Body of pancreas (tissue), 4 donors: ENCODE data around the gene CRB3. TPM values are rescaled to one million over a fixed set of nuclear protein-coding genes. Genes with fewer than 3 reads are reported as not detected.

Experiments
- ATAC-seq: fragments of 150-250 bp; one replicate; pipeline ENCODE4 v1.9.1; 2016
- DNase-seq, 4 donors: peaks; one replicate each; pipeline ENCODE4 v3.0.0-alpha.2; 2019
- H3K27ac ChIP-seq, 4 donors: fragments of 200-600 bp; sonication (generic); 1 replicate in 3 of 4; 2 replicates in 1 of 4; pipeline versions ENCODE4 v1.5.1 to v1.6.1; 2016 to 2019; ENCODE audit warnings: mild to moderate bottlenecking in 1 of 4, mixed read lengths in 1 of 4, moderate library complexity in 1 of 4
- H3K27me3 ChIP-seq, 2 donors: fragments of 200-600 bp; sonication (generic); one replicate each; pipeline ENCODE4 v1.6.0; 2016; ENCODE audit warnings: mild to moderate bottlenecking in 1 of 2
- H3K36me3 ChIP-seq, 2 donors: fragments of 200-600 bp; sonication (generic); replicated peaks in 1 of 2; 2 replicates each; pipeline ENCODE4 v1.5.1; 2016; ENCODE audit warnings: low read depth in 2 of 2; ENCODE audit not compliant: insufficient read depth in 1 of 2
- H3K4me1 ChIP-seq: fragments of 200-600 bp; sonication (generic); one replicate; pipeline ENCODE4 v1.6.0; 2016
- H3K4me3 ChIP-seq, 2 donors: fragments of 200-600 bp; sonication (generic); 1 replicate in 1 of 2; 2 replicates in 1 of 2; pipeline ENCODE4 v1.5.1; 2016 to 2019
- H3K9me3 ChIP-seq, 3 donors: fragments of 200-600 bp; sonication (generic); 1 replicate in 2 of 3; 2 replicates in 1 of 3; pipeline ENCODE4 v1.5.1; 2016
- CTCF ChIP-seq, 7 experiments: fragments of 450-650 bp in 4 of 7; fragments of 200-600 bp in 3 of 7; sonication (generic) in 3 of 7; IDR thresholded peaks; one replicate each; pipeline ENCODE4 v1.5.1; 2016 to 2019; ENCODE audit warnings: antibody characterized with exemption in 7 of 7
- POLR2A ChIP-seq, 3 donors: fragments of 450-650 bp; IDR thresholded peaks; one replicate each; pipeline ENCODE4 v1.6.1; 2016; ENCODE audit warnings: antibody characterized with exemption in 3 of 3, mild to moderate bottlenecking in 2 of 3
- WGBS, 2 donors: methylation state at CpG; one replicate each; pipeline ENCODE4 v1.1.5; 2017; 5-methylcytosine and 5-hydroxymethylcytosine counted together
- intact Hi-C: fragments of 100-400 bp; cut with DNase I; formaldehyde crosslinking; loops from one replicate; pipeline ENCODE4 v1.15.1; 2023
- total RNA-seq, 2 donors: library from RNA; depleted of rRNA; stranded (reverse); fragments of >200 nt; gene quantifications; one replicate each; pipeline ENCODE4 v1.1.0, GENCODE V29; 2016

The CRB3 gene
- total RNA-seq, 2 donors from 2014 or later, result 35.8 to 37.6 TPM

GRCh38 chr19:6455924-6456323 lies 8.1 kb upstream of the CRB3 start:
- Histone ChIP-seq H3K36me3 (peaks cover 0 to 7% of the 10 kb centered on the region in 2 donors), H3K27ac (no peak overlapping the region), H3K27me3 (no peaks in the 10 kb centered on the region), H3K9me3 (no peaks in the 10 kb centered on the region), H3K4me3 (no peak overlapping the region), H3K4me1 (peaks cover 12% of the 10 kb centered on the region)
- DNase-seq (no peak), ATAC-seq (no peak)
- TF ChIP-seq CTCF (IDR thresholded peaks at IDR 0.05), result no peak
- no peak for TF ChIP-seq POLR2A (IDR thresholded peaks at IDR 0.05)
- intact Hi-C loops, result no loop called here
- 95 to 98% methylated on average over 14 to 15 of the region's 15 CpGs for WGBS, 2 donors

- H3K9me3 ChIP-seq, result no peaks in the 10 kb centered on the region
- WGBS, 2 donors, result 89 to 91% methylated on average over 17 of the region's 17 CpGs
- H3K4me1 ChIP-seq, result peaks cover 12% of the 10 kb centered on the region
- intact Hi-C loops, result no loop called here
- DNase-seq, result no peak
- no peak for ATAC-seq
- TF ChIP-seq POLR2A (IDR thresholded peaks at IDR 0.05) (no peak), CTCF (IDR thresholded peaks at IDR 0.05) (no peak)
- H3K36me3 ChIP-seq, result peaks cover 0 to 7% of the 10 kb centered on the region in 2 donors
- H3K27ac ChIP-seq, result peak overlapping the region in 3 of 4 donors; percentile 92 to 98 (median 95)
- H3K27me3 ChIP-seq, result no peaks in the 10 kb centered on the region
- H3K4me3 ChIP-seq, result no peak overlapping the region
Measured at GRCh38 chr19:6457958-6458694, 5.9 kb upstream of the CRB3 start.

GRCh38 chr19:6458695-6459261 lies 5.3 kb upstream of the CRB3 start:
- Histone ChIP-seq H3K4me3 (peak overlapping the region; percentile 2 to 56), H3K9me3 (no peaks in the 10 kb centered on the region), H3K27me3 (no peaks in the 10 kb centered on the region), H3K27ac (peak overlapping the region; percentile 45 to 98 (median 94)), H3K4me1 (peaks cover 12% of the 10 kb centered on the region), H3K36me3 (peaks cover 0 to 4% of the 10 kb centered on the region in 2 donors)
- DNase-seq, result peak; percentile 23 to 44 (median 38)
- 27 to 38% methylated on average over 9 to 15 of the region's 16 CpGs for WGBS, 2 donors
- peak in 2 of 7 experiments; percentile 3 to 11 for TF ChIP-seq CTCF (IDR thresholded peaks at IDR 0.05)
- TF ChIP-seq POLR2A (IDR thresholded peaks at IDR 0.05), result no peak
- ATAC-seq, result no peak
- intact Hi-C loops, result no loop called here

GRCh38 chr19:6459262-6460098 lies 4.6 kb upstream of the CRB3 start, which contains the start of gene SLC25A23:
SLC25A23 (minus strand) TSS chr19:6459792; CDS start chr19:6459628, 164 bp downstream.
- WGBS, 2 donors, result 3 to 5% methylated on average over 4 to 59 of the region's 70 CpGs
- intact Hi-C loops, result no loop called here
- TF ChIP-seq POLR2A (IDR thresholded peaks at IDR 0.05) (no peak), CTCF (IDR thresholded peaks at IDR 0.05) (peak in 1 of 7 experiments; percentile 1)
- peaks cover 0 to 1% of the 10 kb centered on the region in 2 donors for H3K36me3 ChIP-seq
- peaks cover 12% of the 10 kb centered on the region for H3K4me1 ChIP-seq
- H3K9me3 ChIP-seq, result no peaks in the 10 kb centered on the region
- ATAC-seq (peak; percentile 47), DNase-seq (peak; percentile 71 to 78 (median 76))
- H3K27ac ChIP-seq, result peak within 1 kb of the TSS; percentile 92 to 98 (median 96)
- peak within 1 kb of the TSS; percentile 8 to 56 for H3K4me3 ChIP-seq
- H3K27me3 ChIP-seq, result no peaks in the 10 kb centered on the region
